Keratinocyte (primary cell): Measurements from ENCODE around the gene EBF4. TPM values are rescaled to one million over a fixed set of nuclear protein-coding genes. Genes with fewer than 3 reads are reported as not detected.

ENCODE experiments used
- DNase-seq: peaks from one replicate; pipeline ENCODE4 v3.0.0-alpha.2; 2011; ENCODE audit warnings: low read depth, missing footprints, low spot score
- FAIRE-seq: peaks from 2 replicates; lab custom pipeline; 2011; peaks lifted over from hg19 to GRCh38; lab: Jason Lieb, UNC
- H2AFZ ChIP-seq: 2 replicates; pipeline ENCODE4 v1.6.0; 2012; ENCODE audit warnings: low read length, control low read depth, inconsistent platforms; ENCODE audit not compliant: control insufficient read depth
- H3K27ac ChIP-seq: 2 replicates; pipeline ENCODE4 v1.5.1; 2011; ENCODE audit warnings: low read length; ENCODE audit not compliant: control insufficient read depth, insufficient read depth
- H3K27me3 ChIP-seq: 3 replicates; pipeline ENCODE4 v1.6.0; 2011; ENCODE audit warnings: low read length; ENCODE audit not compliant: control insufficient read depth, insufficient read depth; ENCODE audit errors: extremely low read depth
- H3K36me3 ChIP-seq, 2 experiments: 2 replicates in 1 of 2; 3 replicates in 1 of 2; pipeline ENCODE4 v1.5.1; 2011; ENCODE audit warnings: low read length in 2 of 2, mild to moderate bottlenecking in 1 of 2; ENCODE audit not compliant: control insufficient read depth in 2 of 2, insufficient read depth in 2 of 2; ENCODE audit errors: extremely low read depth in 1 of 2
- H3K4me1 ChIP-seq: 3 replicates; pipeline ENCODE4 v1.5.1; 2011; ENCODE audit warnings: low read length; ENCODE audit not compliant: control insufficient read depth, insufficient read depth; ENCODE audit errors: extremely low read depth
- H3K4me2 ChIP-seq: 3 replicates; pipeline ENCODE4 v1.6.0; 2011; ENCODE audit warnings: low read depth, low read length; ENCODE audit not compliant: control insufficient read depth, insufficient read depth; ENCODE audit errors: extremely low read depth
- H3K4me3 ChIP-seq, 3 experiments: fragments of 200-600 bp in 1 of 3; sonication (generic) in 1 of 3; 2 replicates in 2 of 3; 3 replicates in 1 of 3; pipeline ENCODE4 v1.5.1; 2011 to 2016; ENCODE audit warnings: low read length in 3 of 3, mild to moderate bottlenecking in 3 of 3, control low read depth in 2 of 3, inconsistent platforms in 1 of 3, low read depth in 1 of 3, mixed read lengths in 1 of 3, mixed run types in 1 of 3, moderate library complexity in 1 of 3; ENCODE audit not compliant: control insufficient read depth in 2 of 3, insufficient read depth in 2 of 3; ENCODE audit errors: extremely low read depth in 1 of 3
- H3K79me2 ChIP-seq: 2 replicates; pipeline ENCODE4 v1.6.0; 2012; ENCODE audit warnings: low read length; ENCODE audit not compliant: control insufficient read depth, insufficient read depth
- H3K9ac ChIP-seq: 3 replicates; pipeline ENCODE4 v1.6.0; 2011; ENCODE audit warnings: low read length; ENCODE audit not compliant: control insufficient read depth, insufficient read depth; ENCODE audit errors: extremely low read depth
- H3K9me1 ChIP-seq: 3 replicates; pipeline ENCODE4 v1.6.0; 2011; ENCODE audit warnings: low read length; ENCODE audit not compliant: control insufficient read depth, insufficient read depth; ENCODE audit errors: extremely low read depth
- H3K9me3 ChIP-seq: 2 replicates; pipeline ENCODE4 v1.5.1; 2012; ENCODE audit warnings: low read depth, low read length; ENCODE audit not compliant: control insufficient read depth
- H4K20me1 ChIP-seq: 3 replicates; pipeline ENCODE4 v1.6.0; 2011; ENCODE audit warnings: low read length; ENCODE audit not compliant: control insufficient read depth, insufficient read depth; ENCODE audit errors: extremely low read depth
- CTCF ChIP-seq, 3 experiments: IDR thresholded peaks in 1 of 3; conservative IDR thresholded peaks in 1 of 3; optimal IDR thresholded peaks in 1 of 3; 2 replicates in 2 of 3; 3 replicates in 1 of 3; pipeline versions ENCODE3 to v1.5.1; 2011; ENCODE audit warnings: low read length in 3 of 3, mild to moderate bottlenecking in 3 of 3, moderate library complexity in 2 of 3, control low read depth in 1 of 3, inconsistent platforms in 1 of 3; ENCODE audit not compliant: insufficient read depth in 2 of 3; ENCODE audit errors: extremely low read depth in 1 of 3
- EZH2 ChIP-seq: IDR thresholded peaks from one replicate; pipeline ENCODE4 v1.6.1; 2012; ENCODE audit warnings: inconsistent platforms, mild to moderate bottlenecking, low read length, moderate library complexity
- dilution Hi-C: fragments of 300-500 bp; cut with MboI; formaldehyde crosslinking; loops from one replicate; pipeline ENCODE4 v1.7.0; 2020; ENCODE audit warnings: low sequenced_read_pairs; ENCODE audit not compliant: extremely low pct_ligation_motif_present
- polyA plus RNA-seq, 5 experiments: library from polyadenylated mRNA; depleted of rRNA in 3 of 5; stranded (reverse) in 3 of 5; stranded (forward) in 1 of 5; unstranded in 1 of 5; fragments of >200 nt; gene quantifications; 1 replicate in 1 of 5; 2 replicates in 3 of 5; 3 replicates in 1 of 5; pipeline versions ENCODE4 v1.2.1 to v1.2.3, GENCODE V29; 2011 to 2012; ENCODE audit warnings: missing spikeins in 2 of 5, low read depth in 1 of 5, low replicate concordance in 1 of 5

The EBF4 gene
- polyA plus RNA-seq, 1 donor (not counting 4 experiments of a cell fraction or from before 2014, with no cell fraction given), result not detected

GRCh38 chr20:2745060-2745910 is 52.7 kb downstream of the EBF4 start:
- Histone ChIP-seq H3K36me3 (no peaks in the 10 kb centered on the region), H3K9ac (no peak overlapping the region), H3K9me3 (no peaks in the 10 kb centered on the region), H3K79me2 (no peaks in the 10 kb centered on the region), H3K4me1 (no peaks in the 10 kb centered on the region), H3K4me3 (no peak overlapping the region), H4K20me1 (no peaks in the 10 kb centered on the region), H3K27me3 (peaks cover 47% of the 10 kb centered on the region), H2AFZ (no peak overlapping the region), H3K4me2 (no peak overlapping the region), H3K27ac (no peak overlapping the region), H3K9me1 (no peaks in the 10 kb centered on the region)
- FAIRE-seq (no peak), DNase-seq (no peak)
- TF ChIP-seq CTCF (optimal IDR thresholded peaks at IDR 0.05 in 1 of 3, IDR thresholded peaks at IDR 0.05 in 1 of 3, conservative IDR thresholded peaks at IDR 0.05 in 1 of 3; ENCODE audit: extremely low read depth in 1 of 3, insufficient read depth in 2 of 3, low read length in 3 of 3) (no peak), EZH2 (no peak)
- dilution Hi-C loops, result no loop called here

GRCh38 chr20:2745936-2746635 is 53.5 kb downstream of the EBF4 start:
- H3K9ac ChIP-seq, result no peak overlapping the region
- no peaks in the 10 kb centered on the region for H3K36me3 ChIP-seq
- H3K4me3 ChIP-seq, result no peak overlapping the region
- peaks cover 55% of the 10 kb centered on the region for H3K27me3 ChIP-seq
- H3K4me1 ChIP-seq, result no peaks in the 10 kb centered on the region
- TF ChIP-seq EZH2 (no peak), CTCF (optimal IDR thresholded peaks at IDR 0.05 in 1 of 3, IDR thresholded peaks at IDR 0.05 in 1 of 3, conservative IDR thresholded peaks at IDR 0.05 in 1 of 3; ENCODE audit: extremely low read depth in 1 of 3, insufficient read depth in 2 of 3, low read length in 3 of 3) (no peak)
- no peaks in the 10 kb centered on the region for H3K9me3 ChIP-seq
- FAIRE-seq (no peak), DNase-seq (no peak)
- no peak overlapping the region for H3K4me2 ChIP-seq
- dilution Hi-C loops, result no loop called here
- H4K20me1 ChIP-seq, result no peaks in the 10 kb centered on the region
- no peak overlapping the region for H3K27ac ChIP-seq
- H3K79me2 ChIP-seq, result no peaks in the 10 kb centered on the region
- no peaks in the 10 kb centered on the region for H3K9me1 ChIP-seq
- H2AFZ ChIP-seq, result no peak overlapping the region
